Measurements from ENCODE around the gene GP2. TPM values are rescaled to one million over a fixed set of nuclear protein-coding genes. Genes with fewer than 3 reads are reported as not detected.

GP2 gene
- total and polyA plus RNA-seq, 4 donors: 0.08 to 11.9 (median 0.88) TPM; not detected in 1

DNA sequence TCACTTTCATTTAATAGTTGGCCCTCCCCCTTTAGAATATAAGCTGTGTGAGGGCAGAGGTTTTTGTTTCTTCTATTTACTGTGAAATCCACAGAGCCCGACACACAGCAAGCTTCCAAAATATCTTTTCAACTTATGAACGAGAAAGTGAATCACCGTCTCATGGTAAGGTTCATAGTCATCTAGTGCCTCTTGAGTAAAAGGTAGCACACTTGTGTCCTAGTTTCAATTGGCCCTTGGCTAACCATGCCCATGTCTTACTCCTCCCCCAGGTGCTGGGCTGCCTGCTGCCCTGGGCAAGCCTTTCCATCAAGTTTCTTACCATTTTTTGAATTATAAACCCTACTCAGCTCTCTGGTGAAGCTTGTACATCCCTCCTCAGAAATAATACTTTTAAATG lies 12.4 kb upstream of the GP2 start:
- TF ChIP-seq, protein P1, sequence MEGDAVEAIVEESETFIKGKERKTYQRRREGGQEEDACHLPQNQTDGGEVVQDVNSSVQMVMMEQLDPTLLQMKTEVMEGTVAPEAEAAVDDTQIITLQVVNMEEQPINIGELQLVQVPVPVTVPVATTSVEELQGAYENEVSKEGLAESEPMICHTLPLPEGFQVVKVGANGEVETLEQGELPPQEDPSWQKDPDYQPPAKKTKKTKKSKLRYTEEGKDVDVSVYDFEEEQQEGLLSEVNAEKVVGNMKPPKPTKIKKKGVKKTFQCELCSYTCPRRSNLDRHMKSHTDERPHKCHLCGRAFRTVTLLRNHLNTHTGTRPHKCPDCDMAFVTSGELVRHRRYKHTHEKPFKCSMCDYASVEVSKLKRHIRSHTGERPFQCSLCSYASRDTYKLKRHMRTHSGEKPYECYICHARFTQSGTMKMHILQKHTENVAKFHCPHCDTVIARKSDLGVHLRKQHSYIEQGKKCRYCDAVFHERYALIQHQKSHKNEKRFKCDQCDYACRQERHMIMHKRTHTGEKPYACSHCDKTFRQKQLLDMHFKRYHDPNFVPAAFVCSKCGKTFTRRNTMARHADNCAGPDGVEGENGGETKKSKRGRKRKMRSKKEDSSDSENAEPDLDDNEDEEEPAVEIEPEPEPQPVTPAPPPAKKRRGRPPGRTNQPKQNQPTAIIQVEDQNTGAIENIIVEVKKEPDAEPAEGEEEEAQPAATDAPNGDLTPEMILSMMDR (IDR thresholded peaks at IDR 0.05; ENCODE audit: control extremely low read depth, extremely low read depth): no peak
- Histone ChIP-seq H3K4me1 (ENCODE audit: control insufficient read depth in 5 of 5, insufficient read depth in 5 of 5, low read length in 5 of 5) (no peaks in the 10 kb centered on the region), H3K27ac (ENCODE audit: low read depth in 1 of 2, low read length in 1 of 2) (no peak overlapping the region), H3K9me3 (ENCODE audit: control insufficient read depth in 4 of 4, insufficient read depth in 3 of 4, low read length in 3 of 4) (peaks cover 0 to 6% (median 0%) of the 10 kb centered on the region in 4 donors), H3K36me3 (ENCODE audit: control insufficient read depth in 4 of 4, insufficient read depth in 4 of 4, low read length in 4 of 4) (no peaks in the 10 kb centered on the region), H3K9ac (ENCODE audit: insufficient read depth in 1 of 2, low read length in 2 of 2) (no peak overlapping the region), H3K27me3 (ENCODE audit: control insufficient read depth in 3 of 3, insufficient read depth in 3 of 3, low read length in 2 of 3) (peaks cover 0 to 4% (median 0%) of the 10 kb centered on the region in 3 donors), H3K4me3 (no peak overlapping the region)
- DNase-seq: no peak
- 77 to 90% methylated on average over 3 of the region's 3 CpGs for WGBS, 2 donors
- no peak for ATAC-seq (ENCODE audit: insufficient read depth, low FRiP score)

DNA sequence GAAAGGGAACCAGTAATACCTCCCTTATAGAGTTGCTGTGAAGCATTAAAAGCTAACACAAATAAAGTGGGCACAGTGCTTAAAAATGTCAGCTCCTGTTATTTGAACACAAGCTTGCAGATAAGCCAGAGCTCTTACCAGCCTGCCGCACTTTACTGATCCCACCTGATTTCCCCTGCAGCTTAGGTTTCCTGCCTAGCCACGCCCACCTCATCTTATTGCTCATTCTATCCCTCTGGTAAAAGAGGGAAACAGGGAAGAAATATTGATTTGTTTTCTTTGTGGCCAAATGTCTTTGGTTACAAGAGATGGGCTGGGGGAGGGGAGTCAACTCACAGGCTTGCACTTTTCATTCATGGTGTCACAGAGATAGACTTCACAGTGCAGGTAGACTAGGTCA lies 9.6 kb upstream of the GP2 start:
- 48 to 58% methylated on average over 2 of the region's 2 CpGs for WGBS, 2 donors
- ATAC-seq (ENCODE audit: insufficient read depth, low FRiP score) (no peak), DNase-seq (no peak)
- peaks cover 0 to 4% (median 0%) of the 10 kb centered on the region in 4 donors for H3K9me3 ChIP-seq (ENCODE audit: control insufficient read depth in 4 of 4, insufficient read depth in 3 of 4, low read length in 3 of 4)
- H3K36me3 ChIP-seq (ENCODE audit: control insufficient read depth in 4 of 4, insufficient read depth in 4 of 4, low read length in 4 of 4): no peaks in the 10 kb centered on the region
- TF ChIP-seq, protein P1 (IDR thresholded peaks at IDR 0.05; ENCODE audit: control extremely low read depth, extremely low read depth): no peak
- H3K27me3 ChIP-seq (ENCODE audit: control insufficient read depth in 3 of 3, insufficient read depth in 3 of 3, low read length in 2 of 3): peaks cover 0 to 4% (median 0%) of the 10 kb centered on the region in 3 donors
- no peak overlapping the region for H3K27ac ChIP-seq (ENCODE audit: low read depth in 1 of 2, low read length in 1 of 2)
- no peak overlapping the region for H3K4me3 ChIP-seq
- no peak overlapping the region for H3K9ac ChIP-seq (ENCODE audit: insufficient read depth in 1 of 2, low read length in 2 of 2)
- H3K4me1 ChIP-seq (ENCODE audit: control insufficient read depth in 5 of 5, insufficient read depth in 5 of 5, low read length in 5 of 5): no peaks in the 10 kb centered on the region

DNA sequence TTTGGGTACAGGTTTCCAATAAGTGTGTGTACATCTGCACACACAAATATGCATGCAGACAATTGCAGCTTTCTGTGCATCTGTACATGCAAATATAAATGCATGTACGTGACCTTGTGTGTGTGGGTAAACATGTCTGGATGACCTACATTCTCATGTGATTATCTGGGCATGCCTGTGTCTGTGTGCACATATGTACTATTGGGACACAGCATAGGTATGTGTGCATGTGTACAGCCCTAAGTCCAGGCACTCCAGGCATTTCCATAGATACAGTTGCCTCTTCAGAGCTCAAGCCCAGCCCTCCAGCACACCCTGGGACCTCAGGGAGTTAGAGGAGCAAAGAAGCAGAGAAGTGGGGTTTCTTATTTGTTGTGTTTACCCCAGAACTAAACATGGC lies 7.1 kb upstream of the GP2 start:
- Histone ChIP-seq H3K36me3 (ENCODE audit: control insufficient read depth in 4 of 4, insufficient read depth in 4 of 4, low read length in 4 of 4) (no peaks in the 10 kb centered on the region), H3K27ac (ENCODE audit: low read depth in 1 of 2, low read length in 1 of 2) (no peak overlapping the region), H3K27me3 (ENCODE audit: control insufficient read depth in 3 of 3, insufficient read depth in 3 of 3, low read length in 2 of 3) (peaks cover 0 to 4% (median 0%) of the 10 kb centered on the region in 3 donors), H3K9ac (ENCODE audit: insufficient read depth in 1 of 2, low read length in 2 of 2) (no peak overlapping the region), H3K4me1 (ENCODE audit: control insufficient read depth in 5 of 5, insufficient read depth in 5 of 5, low read length in 5 of 5) (no peaks in the 10 kb centered on the region), H3K4me3 (no peak overlapping the region), H3K9me3 (ENCODE audit: control insufficient read depth in 4 of 4, insufficient read depth in 3 of 4, low read length in 3 of 4) (peaks cover 0 to 1% (median 0%) of the 10 kb centered on the region in 4 donors)
- TF ChIP-seq, protein P1 (IDR thresholded peaks at IDR 0.05; ENCODE audit: control extremely low read depth, extremely low read depth): no peak
- ATAC-seq (ENCODE audit: insufficient read depth, low FRiP score): no peak
- no peak for DNase-seq
- 66 to 67% methylated on average over 1 of the region's 1 CpG for WGBS, 2 donors

DNA sequence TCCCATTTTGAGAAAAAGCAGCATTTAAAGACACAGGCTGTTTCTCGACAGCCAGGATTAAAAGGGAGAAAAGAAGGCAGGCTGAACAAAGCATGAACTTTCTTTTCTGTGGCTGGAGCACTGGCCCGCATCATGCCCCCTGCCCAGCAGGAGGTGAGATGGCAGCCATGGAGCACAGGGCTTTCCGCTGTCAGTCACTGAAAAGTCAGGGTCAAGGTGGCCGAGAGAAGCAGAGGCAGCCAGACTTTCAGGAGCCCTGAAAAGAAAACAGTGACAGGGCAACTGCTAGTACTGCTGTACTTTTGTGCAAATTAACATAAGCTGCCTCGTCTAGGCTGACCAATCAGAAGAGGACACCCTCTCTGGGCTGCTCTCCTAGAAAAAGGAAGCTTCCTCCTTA lies 5.8 kb upstream of the GP2 start:
- H3K36me3 ChIP-seq (ENCODE audit: control insufficient read depth in 4 of 4, insufficient read depth in 4 of 4, low read length in 4 of 4): no peaks in the 10 kb centered on the region
- WGBS, 2 donors: 63 to 70% methylated on average over 5 of the region's 5 CpGs
- H3K9me3 ChIP-seq (ENCODE audit: control insufficient read depth in 4 of 4, insufficient read depth in 3 of 4, low read length in 3 of 4): peaks cover 0 to 1% (median 0%) of the 10 kb centered on the region in 4 donors
- ATAC-seq (ENCODE audit: insufficient read depth, low FRiP score) (no peak), DNase-seq (no peak)
- H3K27me3 ChIP-seq (ENCODE audit: control insufficient read depth in 3 of 3, insufficient read depth in 3 of 3, low read length in 2 of 3): peaks cover 0 to 4% (median 0%) of the 10 kb centered on the region in 3 donors
- H3K4me3 ChIP-seq: no peak overlapping the region
- no peak overlapping the region for H3K27ac ChIP-seq (ENCODE audit: low read depth in 1 of 2, low read length in 1 of 2)
- TF ChIP-seq, protein P1 (IDR thresholded peaks at IDR 0.05; ENCODE audit: control extremely low read depth, extremely low read depth): no peak
- no peak overlapping the region for H3K9ac ChIP-seq (ENCODE audit: insufficient read depth in 1 of 2, low read length in 2 of 2)
- H3K4me1 ChIP-seq (ENCODE audit: control insufficient read depth in 5 of 5, insufficient read depth in 5 of 5, low read length in 5 of 5): no peaks in the 10 kb centered on the region

All from lung (tissue), 12 donors.